ENCODE data around the gene MAP7. TPM values are rescaled to one million over a fixed set of nuclear protein-coding genes. Genes with fewer than 3 reads are reported as not detected.

MAP7 gene
- total and polyA plus RNA-seq, 2 donors (not counting 3 experiments of a cell fraction or from before 2014, with no cell fraction given): 0.07 to 0.42 TPM

- POLR2A ChIA-PET: no interaction called here
- no peak overlapping the region for H3K27ac ChIP-seq (ENCODE audit: insufficient read depth, low read depth, low read length)
- no peaks in the 10 kb centered on the region for H3K79me2 ChIP-seq (ENCODE audit: control insufficient read depth, insufficient read depth, low read length)
- H3K4me2 ChIP-seq (ENCODE audit: insufficient read depth, low read length): no peak overlapping the region
- dilution Hi-C loops (cut with MboI; ENCODE audit: extremely low pct_ligation_motif_present, low sequenced_read_pairs) (no loop called here), intact Hi-C loops (cut with micrococcal nuclease) (loop anchor here (10.0 kb wide), 1 partner anchor 337 kb away; the partner anchor contains the start of gene SLC35D3)
- H3K9me1 ChIP-seq (replicated peaks; ENCODE audit: control insufficient read depth, extremely low read depth, insufficient read depth, low read length): no peaks in the 10 kb centered on the region
- FAIRE-seq (no peak), DNase-seq (ENCODE audit: low read depth, low spot score) (no peak)
- H3K9me3 ChIP-seq (replicated peaks; ENCODE audit: control insufficient read depth, insufficient read depth, low read length): no peaks in the 10 kb centered on the region
- no peaks in the 10 kb centered on the region for H3K27me3 ChIP-seq (ENCODE audit: control insufficient read depth in 2 of 2, insufficient read depth in 2 of 2, low read length in 2 of 2)
- TF ChIP-seq GATA2 (IDR thresholded peaks at IDR 0.05; ENCODE audit: insufficient read depth, insufficient read length, low read depth, low read length) (no peak), POLR2A (IDR thresholded peaks at IDR 0.05; ENCODE audit: low read depth, low read length) (no peak), POLR2AphosphoS5 (IDR thresholded peaks at IDR 0.05; ENCODE audit: insufficient read depth, low read depth, low read length) (no peak), MYC (IDR thresholded peaks at IDR 0.05; ENCODE audit: low read depth, low read length) (no peak), FOS (IDR thresholded peaks at IDR 0.05; ENCODE audit: borderline replicate concordance, insufficient read depth, low read length) (no peak), JUN (IDR thresholded peaks at IDR 0.05; ENCODE audit: borderline replicate concordance, insufficient read depth, insufficient read length, low read depth) (no peak), MAX (IDR thresholded peaks at IDR 0.05; ENCODE audit: insufficient read depth, insufficient read length) (no peak)
- H4K20me1 ChIP-seq (replicated peaks; ENCODE audit: control insufficient read depth, extremely low read depth, insufficient read depth, low read length): no peaks in the 10 kb centered on the region
- no peak overlapping the region for H2AFZ ChIP-seq (ENCODE audit: low read depth, low read length)
- no peak overlapping the region for H3K4me3 ChIP-seq (replicated peaks in 1 of 3; ENCODE audit: insufficient read depth in 1 of 3, low read depth in 1 of 3, low read length in 3 of 3)
- CTCF ChIA-PET: interaction anchor here (0.9 to 2.4 kb wide), 3 partner anchors 14 to 205 kb away, joined by 3 to 18 read pairs (median 3); partner anchors contain the start of gene MAP3K5
- H3K4me1 ChIP-seq (ENCODE audit: control insufficient read depth, extremely low read depth, insufficient read depth, low read length): peaks cover 4% of the 10 kb centered on the region
- H3K36me3 ChIP-seq (ENCODE audit: control insufficient read depth in 2 of 2, extremely low read depth in 1 of 2, insufficient read depth in 2 of 2, low read length in 2 of 2): peaks cover 0 to 2% of the 10 kb centered on the region in 2 experiments
- BruUV-seq (replicated peaks): no TSS peak
- no peak overlapping the region for H3K9ac ChIP-seq (replicated peaks; ENCODE audit: extremely low read depth, insufficient read depth, low read length)
These were observed 37.3 kb upstream of the MAP7 start for GRCh38 chr6:136587527-136587926.

DNA sequence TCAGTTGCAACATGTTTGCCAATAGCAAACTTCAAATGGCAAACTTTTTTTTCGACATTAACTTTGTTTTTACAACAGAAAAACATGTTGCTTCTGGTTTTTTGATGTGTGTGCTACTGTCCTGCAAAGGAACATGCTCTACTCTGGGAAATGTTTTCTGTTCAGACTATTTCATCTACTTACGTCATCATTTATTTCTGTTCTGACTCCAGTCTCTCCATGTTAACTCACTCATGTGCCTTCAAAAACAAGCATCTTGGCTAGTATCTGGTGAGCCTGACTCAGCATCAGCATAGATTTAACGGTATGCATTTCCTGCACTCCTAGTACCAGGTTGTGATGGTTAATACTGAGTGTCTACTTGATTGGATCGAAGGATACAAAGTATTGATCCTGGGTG is 36.1 kb upstream of the MAP7 start:
- TF ChIP-seq POLR2A (IDR thresholded peaks at IDR 0.05; ENCODE audit: low read depth, low read length) (no peak), GATA2 (IDR thresholded peaks at IDR 0.05; ENCODE audit: insufficient read depth, insufficient read length, low read depth, low read length) (no peak), CTCF (IDR thresholded peaks at IDR 0.05; ENCODE audit: extremely low read depth in 1 of 2, insufficient read depth in 1 of 2, low read depth in 1 of 2, low read length in 2 of 2) (no peak), MAX (IDR thresholded peaks at IDR 0.05; ENCODE audit: insufficient read depth, insufficient read length) (no peak), POLR2AphosphoS5 (IDR thresholded peaks at IDR 0.05; ENCODE audit: insufficient read depth, low read depth, low read length) (no peak), FOS (IDR thresholded peaks at IDR 0.05; ENCODE audit: borderline replicate concordance, insufficient read depth, low read length) (no peak), EZH2 (IDR thresholded peaks at IDR 0.05; ENCODE audit: borderline replicate concordance, low read depth, low read length, severe bottlenecking) (no peak)
- Histone ChIP-seq H3K4me3 (replicated peaks in 1 of 3; ENCODE audit: insufficient read depth in 1 of 3, low read depth in 1 of 3, low read length in 3 of 3) (no peak overlapping the region), H3K79me2 (ENCODE audit: control insufficient read depth, insufficient read depth, low read length) (no peaks in the 10 kb centered on the region), H3K9me1 (replicated peaks; ENCODE audit: control insufficient read depth, extremely low read depth, insufficient read depth, low read length) (no peaks in the 10 kb centered on the region), H3K9ac (replicated peaks; ENCODE audit: extremely low read depth, insufficient read depth, low read length) (no peak overlapping the region), H3K4me1 (ENCODE audit: control insufficient read depth, extremely low read depth, insufficient read depth, low read length) (peaks cover 4% of the 10 kb centered on the region), H3K4me2 (ENCODE audit: insufficient read depth, low read length) (no peak overlapping the region), H3K9me3 (replicated peaks; ENCODE audit: control insufficient read depth, insufficient read depth, low read length) (no peaks in the 10 kb centered on the region), H4K20me1 (replicated peaks; ENCODE audit: control insufficient read depth, extremely low read depth, insufficient read depth, low read length) (no peaks in the 10 kb centered on the region), H2AFZ (ENCODE audit: low read depth, low read length) (no peak overlapping the region), H3K27ac (ENCODE audit: insufficient read depth, low read depth, low read length) (no peak overlapping the region), H3K36me3 (ENCODE audit: control insufficient read depth in 2 of 2, extremely low read depth in 1 of 2, insufficient read depth in 2 of 2, low read length in 2 of 2) (peaks cover 0 to 1% of the 10 kb centered on the region in 2 experiments), H3K27me3 (ENCODE audit: control insufficient read depth in 2 of 2, insufficient read depth in 2 of 2, low read length in 2 of 2) (no peaks in the 10 kb centered on the region)
- ChIA-PET CTCF (interaction anchor here (1.2 to 1.8 kb wide), 2 partner anchors 13 to 206 kb away, joined by 3 to 11 read pairs; partner anchors contain the start of gene MAP3K5), POLR2A (no interaction called here)
- no TSS peak for BruUV-seq (replicated peaks)
- DNase-seq (ENCODE audit: low read depth, low spot score): no peak
- intact Hi-C loops (cut with micrococcal nuclease) (loop anchor here (10.0 kb wide), 1 partner anchor 339 kb away; the partner anchor contains the start of gene SLC35D3), dilution Hi-C loops (cut with MboI; ENCODE audit: extremely low pct_ligation_motif_present, low sequenced_read_pairs) (no loop called here)
- FAIRE-seq: no peak
